ENCODE data around the gene GTSE1.

- TF ChIP-seq CTCF (IDR thresholded peaks at IDR 0.05): no peak
- TF ChIP-seq POLR2A (IDR thresholded peaks at IDR 0.05): no peak
Measured at GRCh38 chr22:46263216-46263590, 33.5 kb upstream of the GTSE1 start, which contains the start of gene PKDREJ.
